Measurements from ENCODE around the gene ACACA.

The ACACA gene

GRCh38 chr17:37219876-37220606 lies 186.6 kb downstream of the ACACA start:
- DNase-seq, result no peak

- no peak for DNase-seq
Observed at GRCh38 chr17:37218849-37219248, 187.8 kb downstream of the ACACA start.

GRCh38 chr17:37214416-37214815 lies 192.2 kb downstream of the ACACA start:
- no peak for DNase-seq

- DNase-seq, result no peak
Observed at GRCh38 chr17:37213927-37214326, 192.7 kb downstream of the ACACA start.

GRCh38 chr17:37212179-37212578 lies 194.5 kb downstream of the ACACA start:
- DNase-seq, result no peak

GRCh38 chr17:37211136-37211535 lies 195.5 kb downstream of the ACACA start:
- no peak for DNase-seq

- no peak for DNase-seq
Observed at GRCh38 chr17:37207103-37207502, 199.5 kb downstream of the ACACA start.

GRCh38 chr17:37206299-37206698 lies 200.3 kb downstream of the ACACA start:
- no peak for DNase-seq

- no peak for DNase-seq
Observed at GRCh38 chr17:37200497-37200896, 206.1 kb downstream of the ACACA start.

GRCh38 chr17:37197336-37197735 lies 209.3 kb downstream of the ACACA start:
- DNase-seq, result peak; percentile 25

GRCh38 chr17:37194208-37194607 lies 212.4 kb downstream of the ACACA start:
- no peak for DNase-seq

GRCh38 chr17:37191219-37191618 lies 215.4 kb downstream of the ACACA start:
- no peak for DNase-seq

- DNase-seq, result no peak
Observed at GRCh38 chr17:37190493-37190892, 216.1 kb downstream of the ACACA start.

GRCh38 chr17:37188157-37188556 lies 218.5 kb downstream of the ACACA start:
- DNase-seq, result no peak

GRCh38 chr17:37187262-37187661 lies 219.4 kb downstream of the ACACA start:
- DNase-seq, result no peak

GRCh38 chr17:37182786-37183465 lies 223.7 kb downstream of the ACACA start:
- no peak for DNase-seq

- DNase-seq, result no peak
Observed at GRCh38 chr17:37180376-37180775, 226.3 kb downstream of the ACACA start.

- DNase-seq, result no peak
Observed at GRCh38 chr17:37179893-37180292, 226.7 kb downstream of the ACACA start.

- DNase-seq, result no peak
Observed at GRCh38 chr17:37177254-37177870, 229.3 kb downstream of the ACACA start.

GRCh38 chr17:37176723-37177122 lies 229.9 kb downstream of the ACACA start:
- no peak for DNase-seq

GRCh38 chr17:37174205-37174604 lies 232.4 kb downstream of the ACACA start:
- DNase-seq, result no peak

GRCh38 chr17:37170881-37171425 lies 235.7 kb downstream of the ACACA start:
- DNase-seq, result no peak

GRCh38 chr17:37168731-37169353 lies 237.8 kb downstream of the ACACA start:
- no peak for DNase-seq

All from suppressor macrophage treated with lipopolysaccharide for 4 hours (primary cell).